Head of caudate nucleus (tissue), 42 donors: Measurements from ENCODE around the gene CEP89.

ENCODE experiments used
- DNase-seq, 42 donors: peaks; one replicate each; pipeline versions ENCODE4 v3.0.0 to v3.0.0-alpha.2; 2020 to 2021; ENCODE audit warnings: mixed read lengths in 7 of 42
- intact Hi-C: fragments of 100-400 bp; cut with DNase I; formaldehyde crosslinking; loops from one replicate; pipeline ENCODE4 v1.15.0; 2022

The CEP89 gene

DNA sequence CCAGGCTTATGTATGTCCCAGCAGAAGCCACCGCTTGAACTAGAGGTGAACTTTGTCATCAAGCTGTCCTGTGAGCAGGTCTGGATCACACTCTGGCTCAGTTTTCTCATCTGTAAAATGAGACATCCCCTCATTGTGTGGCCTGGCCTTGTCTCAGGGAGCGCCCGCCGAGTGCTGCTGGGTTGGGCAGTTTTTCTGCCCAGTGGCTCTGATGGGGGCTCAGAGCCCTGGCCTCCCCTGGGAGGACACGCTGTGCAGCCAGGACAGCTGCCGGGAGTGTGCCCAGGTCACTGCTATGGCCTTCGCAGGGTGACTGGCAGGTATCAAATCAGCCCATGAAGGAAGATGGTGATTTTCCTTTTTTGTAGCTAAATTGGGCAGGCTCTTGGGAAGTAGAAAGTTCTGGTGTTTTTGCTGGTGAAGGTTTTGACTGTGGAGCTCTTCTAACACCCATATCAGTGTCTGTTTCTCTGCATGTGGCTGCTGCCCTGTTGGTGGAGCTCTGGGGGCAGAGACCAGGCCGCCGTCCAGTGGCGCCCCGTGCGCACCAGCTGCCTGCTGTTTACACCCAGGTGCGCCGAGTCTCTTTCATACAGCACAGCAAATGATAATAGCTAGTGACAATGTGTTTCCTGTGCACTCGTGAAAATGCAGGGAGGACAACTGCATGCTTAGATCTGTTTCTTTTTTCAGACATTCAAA, 143.0 kb downstream of the CEP89 start:
- peak in 1 of 42 donors; percentile 18 for DNase-seq
- intact Hi-C loops = no loop called here

DNA sequence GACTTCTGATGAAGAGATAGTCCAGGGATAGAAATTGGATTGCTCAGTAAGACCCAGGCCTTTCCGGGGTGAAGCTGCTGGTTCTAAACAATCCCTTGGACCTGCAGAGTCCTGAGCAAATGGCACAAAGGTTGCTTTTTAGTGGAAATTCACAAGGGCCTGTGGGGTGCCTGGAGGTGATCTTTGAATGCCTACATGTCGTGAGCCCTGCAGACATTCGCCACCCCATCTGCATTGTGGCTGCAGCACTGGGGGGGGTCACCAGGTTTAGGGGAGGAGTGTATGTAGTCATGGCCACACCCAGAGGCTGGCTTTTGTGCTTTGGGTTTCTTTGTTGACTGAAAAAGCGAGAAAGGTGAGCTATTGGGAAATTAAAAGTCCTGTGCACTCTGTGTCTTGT, 143.6 kb downstream of the CEP89 start:
- intact Hi-C loops = no loop called here
- DNase-seq = peak in 1 of 42 donors; percentile 19
